MG63 (cell line): ENCODE data around the gene GCHFR. TPM values are rescaled to one million over a fixed set of nuclear protein-coding genes. Genes with fewer than 3 reads are reported as not detected.

Experiments
- DNase-seq: peaks from one replicate; pipeline ENCODE4 v3.0.0-alpha.2; 2020
- H3K27me3 ChIP-seq: fragments of 250-450 bp; sonication (Bioruptor Pico); 2 replicates; pipeline ENCODE4 v1.5.1; 2020; ENCODE audit warnings: mild to moderate bottlenecking, moderate library complexity
- H3K36me3 ChIP-seq: fragments of 250-450 bp; sonication (Bioruptor Pico); 2 replicates; pipeline ENCODE4 v1.5.1; 2020; ENCODE audit warnings: mild to moderate bottlenecking, moderate library complexity
- H3K4me3 ChIP-seq: fragments of 250-450 bp; sonication (Bioruptor Pico); 2 replicates; pipeline ENCODE4 v1.5.1; 2020; ENCODE audit warnings: mild to moderate bottlenecking, moderate library complexity
- H3K9me3 ChIP-seq: fragments of 250-450 bp; sonication (Bioruptor Pico); 2 replicates; pipeline ENCODE4 v1.5.1; 2020; ENCODE audit warnings: mild to moderate bottlenecking, moderate library complexity
- total RNA-seq: library from RNA; depleted of rRNA; stranded (reverse); fragments of >200 nt; shearing (Covaris generic); gene quantifications from 2 replicates; pipeline ENCODE4 v1.2.3, GENCODE V29; 2014; ENCODE audit warnings: low replicate concordance; rRNA removed

GCHFR gene
- total RNA-seq: 3.5 and 4.4 TPM in 2 replicates

DNA sequence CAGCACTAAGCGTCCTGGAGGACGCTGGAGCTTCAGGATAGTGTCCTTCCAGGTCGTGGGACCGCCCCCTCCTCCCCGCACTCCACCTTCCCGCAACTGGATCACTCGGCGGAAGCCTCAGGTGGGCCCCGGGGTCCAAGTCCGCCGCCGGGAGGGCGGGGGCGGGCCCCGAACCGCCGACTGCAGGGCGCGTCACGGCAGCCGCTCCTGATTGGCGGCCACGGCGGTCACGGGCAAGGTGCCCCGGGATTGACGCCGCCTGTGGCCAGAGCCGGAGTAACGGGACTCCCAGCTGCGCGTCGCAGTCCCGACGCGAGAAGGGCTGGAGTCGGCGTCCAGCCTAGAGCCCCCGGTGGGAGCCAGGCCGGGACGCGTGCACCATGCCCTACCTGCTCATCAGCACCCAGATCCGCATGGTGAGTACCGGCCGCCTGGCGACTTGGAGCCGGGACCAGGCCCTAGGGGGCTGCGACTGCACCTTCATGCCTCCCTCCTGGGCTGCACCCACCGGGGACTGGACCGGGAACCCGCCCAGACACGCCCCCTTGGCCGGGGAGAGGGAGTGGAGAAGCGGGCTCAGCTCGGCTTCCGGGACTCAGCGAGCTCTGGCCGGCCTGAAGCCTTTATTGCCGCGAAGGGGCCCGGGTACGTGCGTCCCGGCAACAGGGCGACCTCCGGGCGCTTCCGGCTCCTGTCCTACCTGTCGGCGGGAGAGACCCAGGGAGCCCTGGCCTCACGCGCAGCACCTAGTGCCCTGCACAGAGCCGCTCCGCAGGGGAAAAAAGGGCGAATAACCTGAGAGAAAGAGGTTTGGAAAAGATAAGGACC is at the start of gene GCHFR:
Gene GCHFR, plus strand, starts transcription at position 268 of the 828 bp plus-strand sequence. Its CDS starts 113 bp downstream, at position 381.
- no peaks in the 10 kb centered on the region for H3K27me3 ChIP-seq
- no peaks in the 10 kb centered on the region for H3K9me3 ChIP-seq
- peak within 1 kb of the TSS; percentile 39 for H3K4me3 ChIP-seq
- DNase-seq: peak; percentile 63
- peaks cover 5% of the 10 kb centered on the region; the same call in 1 of the 2 replicates for H3K36me3 ChIP-seq

DNA sequence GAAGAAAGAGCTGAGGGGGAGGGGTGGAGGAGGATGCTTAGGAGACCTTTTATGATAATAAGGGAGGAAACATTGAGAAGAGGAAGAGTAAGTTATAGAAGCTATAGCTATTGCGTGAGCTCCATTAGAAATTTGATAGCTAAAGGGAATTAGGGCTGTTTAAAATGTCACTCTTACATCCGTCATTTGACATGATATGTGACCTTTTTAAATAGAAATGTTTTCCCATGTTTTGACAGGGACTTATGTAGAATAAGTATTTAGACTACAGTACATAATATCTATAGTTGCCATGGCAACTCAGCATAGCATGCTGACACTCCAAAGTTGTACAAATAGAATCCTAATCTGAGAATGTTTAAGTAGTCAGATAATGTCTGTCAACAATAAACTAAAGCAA is 49.7 kb upstream of the GCHFR start:
- Histone ChIP-seq H3K36me3 (peaks cover 23% of the 10 kb centered on the region), H3K9me3 (no peaks in the 10 kb centered on the region), H3K27me3 (no peaks in the 10 kb centered on the region), H3K4me3 (no peak overlapping the region)
- no peak for DNase-seq

DNA sequence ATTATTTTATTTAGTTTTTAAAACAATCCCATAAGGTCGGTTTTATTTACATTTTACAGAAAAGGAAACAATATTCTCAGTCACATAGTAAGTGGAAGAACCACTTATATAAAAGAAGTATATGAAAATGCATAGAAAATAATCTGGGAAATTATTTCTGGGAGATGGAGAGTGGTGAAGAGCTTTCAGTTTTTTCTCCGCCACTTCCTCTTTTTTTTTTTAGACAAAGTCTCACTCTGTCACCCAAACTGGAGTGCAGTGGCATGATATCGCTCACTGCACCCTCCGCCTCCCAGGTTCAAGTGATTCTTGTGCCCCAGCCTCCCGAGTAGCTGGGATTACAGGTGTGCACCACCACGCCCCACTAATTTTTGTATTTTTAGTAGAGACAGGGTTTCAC is 47.7 kb upstream of the GCHFR start:
- H3K9me3 ChIP-seq: no peaks in the 10 kb centered on the region
- H3K4me3 ChIP-seq: no peak overlapping the region
- no peak for DNase-seq
- no peaks in the 10 kb centered on the region for H3K27me3 ChIP-seq
- peaks cover 22% of the 10 kb centered on the region for H3K36me3 ChIP-seq

DNA sequence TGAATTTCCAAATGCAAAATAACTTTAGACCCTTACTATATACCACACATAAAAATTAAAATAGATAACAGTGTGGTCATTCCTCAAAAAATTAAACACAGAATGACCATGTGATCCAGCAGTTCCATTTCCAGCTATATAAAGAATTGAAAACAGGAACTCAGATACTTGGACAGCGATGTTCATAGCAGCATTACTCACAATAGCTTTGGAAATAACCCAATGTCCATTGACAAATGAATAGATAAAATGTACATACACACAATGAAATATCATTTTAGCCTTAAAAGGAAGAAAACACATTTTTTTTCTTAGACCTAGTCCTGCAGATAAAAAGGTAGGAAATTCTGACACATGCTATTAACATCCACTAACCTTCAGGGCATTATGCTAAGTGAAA is 42.2 kb upstream of the GCHFR start:
- Histone ChIP-seq H3K4me3 (no peak overlapping the region), H3K36me3 (peaks cover 24% of the 10 kb centered on the region), H3K9me3 (no peaks in the 10 kb centered on the region), H3K27me3 (no peaks in the 10 kb centered on the region)
- DNase-seq: no peak

DNA sequence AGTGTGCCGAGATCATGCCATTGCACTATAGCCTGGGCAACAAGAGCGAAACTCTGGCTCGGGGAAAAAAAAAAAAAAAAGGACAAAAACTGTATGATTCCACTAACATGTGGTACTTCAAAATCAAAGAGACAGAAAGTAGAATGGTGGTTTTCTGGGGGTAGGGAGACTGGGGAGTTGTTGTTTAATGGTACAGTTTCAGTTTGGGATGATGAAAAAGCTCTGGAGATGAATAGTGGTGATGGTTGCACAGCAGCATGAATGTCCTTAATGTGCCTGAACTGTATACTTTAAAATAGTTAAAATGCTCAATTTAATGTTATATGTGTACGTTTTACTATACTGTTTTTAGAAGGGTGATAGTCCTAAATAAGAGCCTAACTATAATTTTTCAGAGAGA is 41.5 kb upstream of the GCHFR start:
- no peak for DNase-seq
- H3K27me3 ChIP-seq: no peaks in the 10 kb centered on the region
- peaks cover 24% of the 10 kb centered on the region for H3K36me3 ChIP-seq
- H3K9me3 ChIP-seq: no peaks in the 10 kb centered on the region
- H3K4me3 ChIP-seq: no peak overlapping the region

DNA sequence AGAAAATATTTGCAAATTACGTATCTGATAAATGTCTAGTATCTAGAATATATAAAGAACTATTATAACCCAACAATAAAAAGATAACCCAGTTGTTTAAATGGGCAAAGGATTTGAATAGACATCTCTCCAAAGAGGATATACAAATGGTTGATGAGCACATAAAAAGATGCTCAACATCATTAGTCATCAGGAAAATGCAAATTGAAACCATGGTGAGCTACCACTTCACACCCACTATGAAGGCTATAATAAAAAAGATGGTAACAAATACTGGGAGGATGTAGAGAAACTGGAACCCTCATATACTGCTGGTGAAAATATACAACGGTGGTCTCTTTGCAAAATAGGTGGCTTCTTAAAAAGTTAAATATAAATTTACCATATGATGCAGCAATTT is 40.9 kb upstream of the GCHFR start:
- no peaks in the 10 kb centered on the region for H3K27me3 ChIP-seq
- H3K36me3 ChIP-seq: peaks cover 24% of the 10 kb centered on the region
- no peak overlapping the region for H3K4me3 ChIP-seq
- no peaks in the 10 kb centered on the region for H3K9me3 ChIP-seq
- DNase-seq: no peak

DNA sequence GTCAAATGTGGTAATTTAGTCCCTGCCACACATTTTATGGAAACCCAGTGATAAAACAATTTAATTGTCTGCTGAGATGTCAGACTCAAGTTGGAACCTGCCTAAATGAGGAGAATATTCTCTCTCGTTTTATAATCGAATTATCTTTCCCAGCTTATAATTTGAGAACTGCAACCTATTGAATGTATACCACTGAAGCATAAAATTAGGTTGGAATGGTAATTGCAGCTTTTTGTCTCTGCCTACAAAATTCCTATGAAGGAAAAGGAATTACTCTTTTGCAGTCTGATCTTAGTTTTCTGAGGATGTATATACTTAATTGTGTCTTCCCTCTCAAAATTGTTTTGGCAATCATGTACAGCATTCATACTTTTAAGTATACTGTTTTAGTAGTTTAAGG is 39.9 kb upstream of the GCHFR start:
- no peaks in the 10 kb centered on the region for H3K27me3 ChIP-seq
- peaks cover 26% of the 10 kb centered on the region for H3K36me3 ChIP-seq
- no peak for DNase-seq
- H3K9me3 ChIP-seq: no peaks in the 10 kb centered on the region
- H3K4me3 ChIP-seq: no peak overlapping the region

DNA sequence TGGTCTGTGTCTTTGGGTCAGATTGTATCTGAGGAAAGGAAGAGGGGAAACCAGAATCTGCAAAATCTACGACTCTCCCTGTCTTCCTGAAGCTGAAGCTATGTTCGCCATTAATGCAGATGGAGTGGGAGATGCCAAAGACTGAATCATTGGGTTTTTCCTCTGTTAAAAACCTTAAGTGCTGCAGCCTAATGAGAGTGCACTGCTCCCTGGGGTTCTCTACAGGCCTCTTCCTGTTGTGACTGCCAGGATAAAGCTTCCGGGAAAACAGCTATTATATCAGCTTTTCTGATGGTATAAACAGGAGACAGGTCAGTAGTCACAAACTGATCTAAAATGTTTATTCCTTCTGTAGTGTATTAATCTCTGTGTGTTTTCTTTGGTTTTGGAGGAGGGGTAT is 32.8 kb upstream of the GCHFR start:
- H3K4me3 ChIP-seq: no peak overlapping the region
- H3K27me3 ChIP-seq: no peaks in the 10 kb centered on the region
- no peaks in the 10 kb centered on the region for H3K9me3 ChIP-seq
- peaks cover 51% of the 10 kb centered on the region for H3K36me3 ChIP-seq
- peak; percentile 22 for DNase-seq

DNA sequence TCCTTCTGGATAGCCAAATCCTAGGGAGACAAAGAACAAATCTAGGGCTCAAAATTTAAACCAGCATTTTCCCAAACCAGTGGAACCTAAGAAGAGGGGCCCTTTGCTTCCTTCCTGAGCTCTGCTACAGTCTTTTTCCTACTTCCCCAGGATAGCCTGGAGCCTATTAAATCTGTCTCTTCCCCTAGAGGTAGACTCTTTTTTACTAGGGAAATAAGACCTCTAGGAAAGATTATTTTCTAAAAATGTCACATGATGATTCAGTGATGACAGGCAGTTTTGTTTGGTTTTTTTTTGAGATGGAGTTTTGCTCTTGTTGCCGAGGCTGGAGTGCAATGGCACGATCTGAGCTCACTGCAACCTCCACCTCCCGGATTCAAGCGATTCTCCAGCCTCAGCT is 27.3 kb upstream of the GCHFR start:
- Histone ChIP-seq H3K36me3 (peaks cover 55% of the 10 kb centered on the region), H3K27me3 (no peaks in the 10 kb centered on the region)
- no peak for DNase-seq

DNA sequence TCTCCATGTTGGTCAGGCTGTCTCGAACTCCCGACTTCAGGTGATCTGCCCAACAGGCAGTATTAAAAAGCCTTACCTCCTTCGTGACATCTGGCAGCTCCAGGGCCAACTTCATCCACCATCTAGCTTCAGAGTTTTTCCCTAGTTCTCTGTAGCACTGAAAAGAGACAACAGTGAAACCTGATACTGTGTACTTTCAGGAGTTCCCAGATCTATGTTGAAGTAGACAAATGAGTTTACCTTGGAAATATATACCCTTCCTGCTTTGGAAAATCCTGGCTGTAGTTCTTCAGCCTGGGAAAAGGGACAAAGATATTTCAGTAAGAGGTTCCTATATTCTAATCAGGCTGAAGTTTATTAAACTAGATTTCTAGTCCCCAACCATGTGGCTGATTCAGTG is 26.8 kb upstream of the GCHFR start:
- DNase-seq: no peak
- H3K36me3 ChIP-seq: peaks cover 54% of the 10 kb centered on the region
- H3K27me3 ChIP-seq: no peaks in the 10 kb centered on the region
- no peak overlapping the region for H3K4me3 ChIP-seq
- no peaks in the 10 kb centered on the region for H3K9me3 ChIP-seq

More for the DNA sequence above, 27.3 kb upstream of the GCHFR start:
- H3K9me3 ChIP-seq: no peaks in the 10 kb centered on the region
- H3K4me3 ChIP-seq: no peak overlapping the region

DNA sequence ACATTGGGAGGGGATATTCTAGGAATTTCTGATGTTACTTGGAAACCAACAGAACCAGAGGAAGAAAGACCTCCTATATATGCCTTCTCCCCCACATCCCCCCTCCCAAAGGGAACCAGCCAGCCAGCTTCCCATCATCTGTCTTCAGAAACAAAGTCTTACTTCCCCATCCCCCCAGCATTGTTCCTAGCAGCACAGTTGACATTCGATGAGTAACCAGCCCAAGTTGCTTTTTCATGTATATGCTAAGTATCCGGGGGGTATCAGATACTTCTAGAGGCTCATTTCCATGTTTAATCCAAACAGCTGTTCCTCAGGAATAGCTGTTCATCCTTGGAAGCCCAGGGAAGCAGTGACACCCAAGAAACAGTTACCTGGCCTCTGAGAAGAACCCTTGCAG is 24.8 kb upstream of the GCHFR start:
- DNase-seq: no peak
- H3K36me3 ChIP-seq: peaks cover 54% of the 10 kb centered on the region
- H3K27me3 ChIP-seq: no peaks in the 10 kb centered on the region
- no peaks in the 10 kb centered on the region for H3K9me3 ChIP-seq
- H3K4me3 ChIP-seq: no peak overlapping the region

DNA sequence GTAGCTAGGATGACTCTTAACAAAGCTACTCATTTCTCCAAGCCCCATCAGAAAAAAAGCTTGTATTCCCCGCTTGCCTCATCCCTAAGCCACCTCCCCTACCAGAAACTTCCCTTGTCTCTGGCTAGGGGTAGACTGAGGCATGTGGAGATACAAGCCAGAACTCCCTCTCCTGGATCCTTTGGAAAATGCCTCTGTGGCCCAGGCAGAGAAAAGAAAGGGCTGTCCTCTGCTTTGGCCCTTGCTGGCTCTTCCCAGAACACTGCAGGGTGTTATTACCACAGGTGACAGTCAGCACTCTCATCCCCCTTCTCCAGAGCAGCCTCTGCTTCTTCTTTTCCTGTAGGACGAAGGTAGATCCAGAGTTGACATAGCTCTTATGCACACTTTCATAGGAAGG is 24.0 kb upstream of the GCHFR start:
- H3K9me3 ChIP-seq: no peaks in the 10 kb centered on the region
- H3K4me3 ChIP-seq: no peak overlapping the region
- H3K27me3 ChIP-seq: no peaks in the 10 kb centered on the region
- H3K36me3 ChIP-seq: peaks cover 55% of the 10 kb centered on the region
- no peak for DNase-seq

DNA sequence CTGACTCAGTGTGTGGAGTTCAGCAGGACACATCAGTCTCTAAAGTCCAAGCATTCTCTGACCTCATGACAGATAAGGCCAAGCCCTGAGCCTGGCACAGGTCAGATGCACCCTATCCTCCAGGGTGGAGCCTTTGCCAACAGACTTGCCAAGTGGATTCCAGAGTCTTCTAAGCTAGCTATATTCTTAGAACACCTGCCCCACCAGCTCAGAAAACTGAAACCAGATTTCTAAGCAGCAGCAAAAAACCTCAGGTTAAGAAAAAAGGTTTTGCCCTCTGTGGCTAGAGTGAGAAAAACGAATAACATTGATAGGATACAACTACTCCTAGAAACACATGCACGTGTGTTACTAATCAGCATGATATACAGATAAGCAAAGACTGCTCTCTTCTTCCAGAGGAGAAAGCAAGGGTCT is 20.4 kb upstream of the GCHFR start:
- H3K9me3 ChIP-seq: no peaks in the 10 kb centered on the region
- H3K4me3 ChIP-seq: no peak overlapping the region
- H3K27me3 ChIP-seq: no peaks in the 10 kb centered on the region
- DNase-seq: no peak
- H3K36me3 ChIP-seq: peaks cover 36% of the 10 kb centered on the region

DNA sequence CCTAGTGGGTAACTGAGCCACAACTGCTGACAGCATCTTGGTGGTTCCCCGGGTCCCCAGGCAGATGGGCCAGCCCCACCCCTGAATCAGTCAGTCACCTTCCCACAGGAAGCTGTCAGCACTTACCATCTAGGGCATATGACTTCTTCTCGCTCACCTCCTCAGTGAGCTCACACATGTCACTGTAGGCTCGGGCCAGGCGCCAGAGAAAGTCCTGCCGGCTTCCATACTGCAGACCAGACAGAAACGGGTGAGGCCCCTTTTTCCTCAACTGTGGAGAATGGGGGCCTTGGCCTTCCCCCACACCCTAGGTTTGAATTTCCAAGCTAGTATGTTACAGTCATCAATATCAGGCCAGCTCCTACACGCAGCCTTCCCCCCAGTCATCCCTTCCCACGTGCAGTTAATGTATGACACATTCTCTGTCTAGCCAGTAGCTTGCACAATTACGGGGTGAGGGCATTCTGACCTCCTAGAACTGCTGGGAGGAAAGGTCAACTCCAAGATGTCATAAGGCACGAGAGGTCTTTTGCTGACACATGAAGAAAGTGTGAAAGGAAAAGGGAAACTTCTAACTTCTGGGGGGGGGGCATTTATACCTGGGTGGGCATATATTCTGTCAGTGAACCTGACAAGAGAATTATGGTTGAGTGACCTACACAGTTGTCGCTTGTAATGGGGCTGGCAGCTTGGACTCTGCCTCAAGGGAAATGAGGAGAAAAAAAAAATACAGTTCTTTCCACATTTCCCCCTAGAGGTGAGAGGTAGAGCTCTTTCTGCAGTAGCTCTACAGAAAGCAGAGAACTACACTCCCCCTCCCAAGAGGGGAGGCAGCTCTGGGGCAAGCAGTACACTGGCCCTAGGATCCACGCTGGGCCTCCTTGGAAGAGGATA is 19.7 kb upstream of the GCHFR start:
- Histone ChIP-seq H3K36me3 (peaks cover 33% of the 10 kb centered on the region), H3K27me3 (no peaks in the 10 kb centered on the region), H3K9me3 (no peaks in the 10 kb centered on the region), H3K4me3 (no peak overlapping the region)
- peak; percentile 63 for DNase-seq

DNA sequence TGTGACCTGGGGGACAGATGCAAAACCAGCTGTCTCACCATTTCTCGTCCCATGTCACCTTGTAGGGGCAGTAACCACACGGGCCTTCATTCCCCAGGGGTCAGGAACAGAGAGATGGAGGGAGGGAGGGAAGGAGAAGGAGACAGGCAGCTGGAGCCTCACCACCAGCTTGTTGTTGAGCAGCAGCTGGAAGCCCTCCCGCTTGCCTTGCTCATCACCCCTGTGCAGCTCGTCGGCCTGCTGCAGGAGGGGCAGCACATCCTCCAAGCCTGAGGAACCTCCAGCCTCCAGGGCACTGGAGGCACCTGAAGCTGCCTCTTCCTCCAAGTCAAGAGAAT is 19.1 kb upstream of the GCHFR start:
- Histone ChIP-seq H3K27me3 (no peaks in the 10 kb centered on the region), H3K4me3 (no peak overlapping the region), H3K9me3 (no peaks in the 10 kb centered on the region), H3K36me3 (peaks cover 32% of the 10 kb centered on the region)
- DNase-seq: no peak

DNA sequence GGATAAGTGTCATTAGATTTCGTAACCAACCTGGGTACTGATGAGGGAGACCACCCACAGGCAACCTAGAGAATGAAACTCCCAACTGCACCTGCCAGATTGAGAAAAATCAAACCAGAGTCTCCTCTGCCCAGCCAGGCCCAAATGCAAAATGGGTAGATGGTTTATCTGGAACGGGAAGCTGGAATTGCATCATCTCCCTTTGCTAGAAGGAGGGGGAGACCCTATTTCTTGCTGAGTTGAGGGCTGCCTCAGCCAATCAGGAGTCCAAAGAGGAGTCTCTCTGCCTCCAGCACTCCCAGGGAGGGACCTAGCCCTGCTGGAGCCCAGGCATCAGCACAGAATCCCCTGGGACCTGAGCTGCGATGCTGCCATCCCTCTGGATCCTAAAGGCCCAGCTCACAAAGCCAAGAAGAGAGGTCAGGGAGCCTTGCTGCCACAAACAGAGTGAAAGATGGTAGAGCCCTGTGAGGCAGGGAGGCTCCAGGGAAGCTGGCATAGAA is 16.9 kb upstream of the GCHFR start:
- Histone ChIP-seq H3K27me3 (no peaks in the 10 kb centered on the region), H3K9me3 (no peaks in the 10 kb centered on the region), H3K4me3 (no peak overlapping the region), H3K36me3 (peaks cover 46% of the 10 kb centered on the region)
- DNase-seq: peak; percentile 26
